ENCODE results near the gene ANXA8.
"Not testable (repeated sequence)": the region's sequence is repeated elsewhere in the genome, so short reads cannot be mapped to it uniquely, and the experiment has no call there.

ANXA8 gene

GRCh38 chr10:47480133-47480532 is 3.8 kb downstream of the ANXA8 start:
- not testable (repeated sequence) for H3K9ac ChIP-seq (ENCODE audit: low read length in 2 of 2); H3K27ac ChIP-seq (ENCODE audit: low read length); H3K4me3 ChIP-seq (ENCODE audit: low read length in 2 of 2); H3K4me1 ChIP-seq (ENCODE audit: control insufficient read depth, insufficient read depth, low read length); H3K36me3 ChIP-seq (ENCODE audit: control insufficient read depth in 2 of 2, insufficient read depth in 2 of 2, low read length in 2 of 2); H3K27me3 ChIP-seq (ENCODE audit: control insufficient read depth in 1 of 2, insufficient read depth in 2 of 2, low read length in 2 of 2); H3K9me3 ChIP-seq (ENCODE audit: control insufficient read depth in 2 of 2, low read length in 2 of 2)

GRCh38 chr10:47478114-47478513 is 5.8 kb downstream of the ANXA8 start:
- H3K4me1 ChIP-seq (ENCODE audit: control insufficient read depth, insufficient read depth, low read length); H3K27ac ChIP-seq (ENCODE audit: low read length); H3K36me3 ChIP-seq (ENCODE audit: control insufficient read depth in 2 of 2, insufficient read depth in 2 of 2, low read length in 2 of 2); H3K9ac ChIP-seq (ENCODE audit: low read length in 2 of 2); H3K27me3 ChIP-seq (ENCODE audit: control insufficient read depth in 1 of 2, insufficient read depth in 2 of 2, low read length in 2 of 2); H3K4me3 ChIP-seq (ENCODE audit: low read length in 2 of 2); H3K9me3 ChIP-seq (ENCODE audit: control insufficient read depth in 2 of 2, low read length in 2 of 2): not testable (repeated sequence)

- not testable (repeated sequence) for H3K4me1 ChIP-seq (ENCODE audit: control insufficient read depth, insufficient read depth, low read length); H3K36me3 ChIP-seq (ENCODE audit: control insufficient read depth in 2 of 2, insufficient read depth in 2 of 2, low read length in 2 of 2)
These were observed 6.8 kb downstream of the ANXA8 start for GRCh38 chr10:47477078-47477477.

GRCh38 chr10:47475101-47475500 is 8.8 kb downstream of the ANXA8 start:
- H3K9ac ChIP-seq (ENCODE audit: low read length in 2 of 2); H3K4me3 ChIP-seq (ENCODE audit: low read length in 2 of 2); H3K27ac ChIP-seq (ENCODE audit: low read length); H3K36me3 ChIP-seq (ENCODE audit: control insufficient read depth in 2 of 2, insufficient read depth in 2 of 2, low read length in 2 of 2); H3K4me1 ChIP-seq (ENCODE audit: control insufficient read depth, insufficient read depth, low read length); H3K27me3 ChIP-seq (ENCODE audit: control insufficient read depth in 1 of 2, insufficient read depth in 2 of 2, low read length in 2 of 2); H3K9me3 ChIP-seq (ENCODE audit: control insufficient read depth in 2 of 2, low read length in 2 of 2): not testable (repeated sequence)

More at GRCh38 chr10:47477078-47477477, 6.8 kb downstream of the ANXA8 start:
- not testable (repeated sequence) for H3K27me3 ChIP-seq (ENCODE audit: control insufficient read depth in 1 of 2, insufficient read depth in 2 of 2, low read length in 2 of 2); H3K27ac ChIP-seq (ENCODE audit: low read length); H3K9me3 ChIP-seq (ENCODE audit: control insufficient read depth in 2 of 2, low read length in 2 of 2); H3K9ac ChIP-seq (ENCODE audit: low read length in 2 of 2); H3K4me3 ChIP-seq (ENCODE audit: low read length in 2 of 2)

- not testable (repeated sequence) for H3K27me3 ChIP-seq (ENCODE audit: control insufficient read depth in 1 of 2, insufficient read depth in 2 of 2, low read length in 2 of 2); H3K4me1 ChIP-seq (ENCODE audit: control insufficient read depth, insufficient read depth, low read length); H3K9me3 ChIP-seq (ENCODE audit: control insufficient read depth in 2 of 2, low read length in 2 of 2); H3K9ac ChIP-seq (ENCODE audit: low read length in 2 of 2); H3K36me3 ChIP-seq (ENCODE audit: control insufficient read depth in 2 of 2, insufficient read depth in 2 of 2, low read length in 2 of 2); H3K27ac ChIP-seq (ENCODE audit: low read length); H3K4me3 ChIP-seq (ENCODE audit: low read length in 2 of 2)
These were observed 10.4 kb downstream of the ANXA8 start for GRCh38 chr10:47473516-47473915.

DNA sequence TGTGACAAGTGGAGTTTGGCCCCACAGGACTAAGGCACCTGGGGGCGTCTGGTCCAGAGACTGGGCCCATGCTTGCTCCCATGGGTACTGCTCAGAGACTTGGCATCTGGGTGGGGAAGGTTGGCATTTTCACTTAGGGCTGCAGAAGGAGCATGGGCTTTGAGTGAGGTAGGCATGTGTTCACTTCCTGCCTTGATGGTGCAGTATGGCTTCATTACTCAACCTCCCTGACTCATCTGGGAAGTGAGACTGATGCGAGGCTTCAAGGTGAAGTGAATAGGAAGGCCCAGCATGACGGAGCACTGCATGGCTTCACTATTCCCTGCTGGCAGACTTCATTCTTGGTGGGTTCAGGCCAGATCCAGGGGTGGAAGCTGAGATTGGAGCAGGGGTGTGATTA is 11.3 kb downstream of the ANXA8 start:
- H3K27me3 ChIP-seq (ENCODE audit: control insufficient read depth in 1 of 2, insufficient read depth in 2 of 2, low read length in 2 of 2); H3K4me1 ChIP-seq (ENCODE audit: control insufficient read depth, insufficient read depth, low read length); H3K9ac ChIP-seq (ENCODE audit: low read length in 2 of 2); H3K27ac ChIP-seq (ENCODE audit: low read length); H3K4me3 ChIP-seq (ENCODE audit: low read length in 2 of 2); H3K9me3 ChIP-seq (ENCODE audit: control insufficient read depth in 2 of 2, low read length in 2 of 2); H3K36me3 ChIP-seq (ENCODE audit: control insufficient read depth in 2 of 2, insufficient read depth in 2 of 2, low read length in 2 of 2): not testable (repeated sequence)

GRCh38 chr10:47472072-47472471 is 11.8 kb downstream of the ANXA8 start:
- H3K4me3 ChIP-seq (ENCODE audit: low read length in 2 of 2); H3K27ac ChIP-seq (ENCODE audit: low read length); H3K4me1 ChIP-seq (ENCODE audit: control insufficient read depth, insufficient read depth, low read length); H3K36me3 ChIP-seq (ENCODE audit: control insufficient read depth in 2 of 2, insufficient read depth in 2 of 2, low read length in 2 of 2); H3K9ac ChIP-seq (ENCODE audit: low read length in 2 of 2); H3K27me3 ChIP-seq (ENCODE audit: control insufficient read depth in 1 of 2, insufficient read depth in 2 of 2, low read length in 2 of 2); H3K9me3 ChIP-seq (ENCODE audit: control insufficient read depth in 2 of 2, low read length in 2 of 2): not testable (repeated sequence)

GRCh38 chr10:47468731-47469528 is 15.0 kb downstream of the ANXA8 start:
- H3K9me3 ChIP-seq (ENCODE audit: control insufficient read depth in 2 of 2, low read length in 2 of 2); H3K27ac ChIP-seq (ENCODE audit: low read length); H3K9ac ChIP-seq (ENCODE audit: low read length in 2 of 2); H3K4me3 ChIP-seq (ENCODE audit: low read length in 2 of 2); H3K27me3 ChIP-seq (ENCODE audit: control insufficient read depth in 1 of 2, insufficient read depth in 2 of 2, low read length in 2 of 2); H3K36me3 ChIP-seq (ENCODE audit: control insufficient read depth in 2 of 2, insufficient read depth in 2 of 2, low read length in 2 of 2); H3K4me1 ChIP-seq (ENCODE audit: control insufficient read depth, insufficient read depth, low read length): not testable (repeated sequence)

DNA sequence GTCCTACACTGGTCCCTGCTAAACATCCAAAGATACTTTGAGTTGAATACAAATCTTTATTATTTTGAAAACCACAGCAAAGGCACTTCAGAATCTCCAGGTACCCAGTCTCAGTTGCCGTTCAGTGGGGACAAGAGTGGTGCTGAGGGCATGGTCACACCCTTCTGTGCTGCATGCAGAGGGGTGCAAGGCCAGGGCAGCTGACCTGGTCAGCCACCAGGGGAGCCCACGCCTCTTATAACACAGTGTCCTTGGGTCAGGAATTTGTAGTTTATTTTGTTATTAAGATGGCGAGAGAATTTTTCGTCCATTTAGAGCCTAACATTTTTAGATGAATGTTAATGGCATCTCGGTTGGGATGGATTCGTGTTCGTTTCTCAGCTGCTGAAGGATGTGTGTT is 16.0 kb downstream of the ANXA8 start:
- H3K27me3 ChIP-seq (ENCODE audit: control insufficient read depth in 1 of 2, insufficient read depth in 2 of 2, low read length in 2 of 2); H3K27ac ChIP-seq (ENCODE audit: low read length); H3K4me3 ChIP-seq (ENCODE audit: low read length in 2 of 2); H3K36me3 ChIP-seq (ENCODE audit: control insufficient read depth in 2 of 2, insufficient read depth in 2 of 2, low read length in 2 of 2); H3K4me1 ChIP-seq (ENCODE audit: control insufficient read depth, insufficient read depth, low read length); H3K9ac ChIP-seq (ENCODE audit: low read length in 2 of 2); H3K9me3 ChIP-seq (ENCODE audit: control insufficient read depth in 2 of 2, low read length in 2 of 2): not testable (repeated sequence)

- not testable (repeated sequence) for H3K9me3 ChIP-seq (ENCODE audit: control insufficient read depth in 2 of 2, low read length in 2 of 2); H3K9ac ChIP-seq (ENCODE audit: low read length in 2 of 2); H3K36me3 ChIP-seq (ENCODE audit: control insufficient read depth in 2 of 2, insufficient read depth in 2 of 2, low read length in 2 of 2); H3K4me1 ChIP-seq (ENCODE audit: control insufficient read depth, insufficient read depth, low read length); H3K27me3 ChIP-seq (ENCODE audit: control insufficient read depth in 1 of 2, insufficient read depth in 2 of 2, low read length in 2 of 2); H3K4me3 ChIP-seq (ENCODE audit: low read length in 2 of 2); H3K27ac ChIP-seq (ENCODE audit: low read length)
These were observed 16.5 kb downstream of the ANXA8 start for GRCh38 chr10:47467458-47467857.

DNA sequence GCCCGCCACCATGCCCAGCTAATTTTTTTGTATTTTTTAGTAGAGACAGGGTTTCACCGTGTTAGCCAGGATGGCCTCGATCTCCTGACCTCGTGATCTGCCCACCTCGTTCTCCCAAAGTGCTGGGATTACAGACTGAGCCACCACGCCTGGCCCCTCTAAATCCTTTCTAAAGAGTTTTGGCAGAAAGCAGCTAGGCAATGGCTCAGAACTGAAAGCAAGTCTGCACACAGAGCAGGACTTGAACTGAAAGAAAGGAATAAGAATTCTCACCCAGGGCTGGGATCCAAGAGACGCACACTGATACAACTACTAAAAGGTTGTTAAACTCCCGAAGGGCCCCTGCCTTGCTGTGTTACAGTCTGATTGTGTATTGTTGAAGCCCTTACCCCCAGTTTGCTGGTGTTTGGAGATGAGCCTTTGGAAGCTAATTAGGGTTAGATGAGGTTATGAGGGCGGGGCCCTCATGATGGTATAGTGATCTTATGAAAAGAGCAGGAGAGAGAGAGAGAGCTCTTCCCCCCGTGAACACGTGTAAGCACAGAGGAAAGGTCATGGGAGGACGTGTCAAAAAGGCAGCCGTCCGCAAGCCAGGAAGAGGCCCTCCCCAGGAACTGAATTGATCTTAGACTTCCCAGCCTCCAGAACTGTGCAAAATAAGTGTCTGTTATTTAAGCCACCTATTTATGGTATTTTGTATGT is 18.5 kb downstream of the ANXA8 start:
- H3K27me3 ChIP-seq (ENCODE audit: control insufficient read depth in 1 of 2, insufficient read depth in 2 of 2, low read length in 2 of 2); H3K4me3 ChIP-seq (ENCODE audit: low read length in 2 of 2); H3K9ac ChIP-seq (ENCODE audit: low read length in 2 of 2); H3K27ac ChIP-seq (ENCODE audit: low read length); H3K4me1 ChIP-seq (ENCODE audit: control insufficient read depth, insufficient read depth, low read length); H3K9me3 ChIP-seq (ENCODE audit: control insufficient read depth in 2 of 2, low read length in 2 of 2); H3K36me3 ChIP-seq (ENCODE audit: control insufficient read depth in 2 of 2, insufficient read depth in 2 of 2, low read length in 2 of 2): not testable (repeated sequence)

Measured in stomach smooth muscle (tissue), 2 donors.